Measurements from ENCODE around the gene EDIL3.

EDIL3 gene

GRCh38 chr5:83921666-83922193 is 462.9 kb downstream of the EDIL3 start:
- no peaks in the 10 kb centered on the region for H4K20me1 ChIP-seq (ENCODE audit: insufficient read depth, low read length)
- H3K4me1 ChIP-seq (ENCODE audit: low read length): no peaks in the 10 kb centered on the region
- H3K27me3 ChIP-seq (replicated peaks; ENCODE audit: insufficient read depth, low read length): no peaks in the 10 kb centered on the region
- H3K9me3 ChIP-seq (replicated peaks; ENCODE audit: insufficient read depth, low read length): no peaks in the 10 kb centered on the region
- no peaks in the 10 kb centered on the region for H3K36me3 ChIP-seq (replicated peaks; ENCODE audit: insufficient read depth, low read length)
- no peaks in the 10 kb centered on the region for H3K79me2 ChIP-seq (ENCODE audit: low read length)
- no peak overlapping the region for H2AFZ ChIP-seq (ENCODE audit: low read length)
- H3K27ac ChIP-seq (ENCODE audit: low read length): no peak overlapping the region
- H3K9ac ChIP-seq (ENCODE audit: low read length): no peak overlapping the region
- TF ChIP-seq EZH2 (optimal IDR thresholded peaks at IDR 0.05; ENCODE audit: low read depth, low read length) (no peak), EZH2phosphoT487 (IDR thresholded peaks at IDR 0.05; ENCODE audit: low read length) (no peak), CTCF (IDR thresholded peaks at IDR 0.05; ENCODE audit: low read length) (no peak)
- DNase-seq: no peak
- H3K9me2 ChIP-seq (replicated peaks; ENCODE audit: insufficient read depth, low read length): no peaks in the 10 kb centered on the region
- H3F3A ChIP-seq (ENCODE audit: insufficient read depth, low read length): no peaks in the 10 kb centered on the region
- H3K4me3 ChIP-seq (ENCODE audit: low read length): no peak overlapping the region
- no peak overlapping the region for H3K4me2 ChIP-seq (ENCODE audit: low read depth, low read length)

GRCh38 chr5:83919071-83920041 is 465.3 kb downstream of the EDIL3 start:
- Histone ChIP-seq H3K9me3 (replicated peaks; ENCODE audit: insufficient read depth, low read length) (no peaks in the 10 kb centered on the region), H3K27ac (ENCODE audit: low read length) (no peak overlapping the region), H3K4me3 (ENCODE audit: low read length) (no peak overlapping the region), H2AFZ (ENCODE audit: low read length) (no peak overlapping the region), H3K27me3 (replicated peaks; ENCODE audit: insufficient read depth, low read length) (no peaks in the 10 kb centered on the region), H4K20me1 (ENCODE audit: insufficient read depth, low read length) (no peaks in the 10 kb centered on the region), H3F3A (ENCODE audit: insufficient read depth, low read length) (no peaks in the 10 kb centered on the region), H3K79me2 (ENCODE audit: low read length) (no peaks in the 10 kb centered on the region), H3K36me3 (replicated peaks; ENCODE audit: insufficient read depth, low read length) (no peaks in the 10 kb centered on the region), H3K4me1 (ENCODE audit: low read length) (no peaks in the 10 kb centered on the region), H3K4me2 (ENCODE audit: low read depth, low read length) (no peak overlapping the region), H3K9me2 (replicated peaks; ENCODE audit: insufficient read depth, low read length) (no peaks in the 10 kb centered on the region), H3K9ac (ENCODE audit: low read length) (no peak overlapping the region)
- TF ChIP-seq EZH2phosphoT487 (IDR thresholded peaks at IDR 0.05; ENCODE audit: low read length) (no peak), EZH2 (optimal IDR thresholded peaks at IDR 0.05; ENCODE audit: low read depth, low read length) (no peak), CTCF (IDR thresholded peaks at IDR 0.05; ENCODE audit: low read length) (no peak)
- no peak for DNase-seq

- Histone ChIP-seq H3K4me1 (ENCODE audit: low read length) (no peaks in the 10 kb centered on the region), H2AFZ (ENCODE audit: low read length) (no peak overlapping the region), H3K27me3 (replicated peaks; ENCODE audit: insufficient read depth, low read length) (no peaks in the 10 kb centered on the region), H3K9ac (ENCODE audit: low read length) (no peak overlapping the region), H3K4me2 (ENCODE audit: low read depth, low read length) (no peak overlapping the region), H3K27ac (ENCODE audit: low read length) (no peak overlapping the region), H3K9me2 (replicated peaks; ENCODE audit: insufficient read depth, low read length) (no peaks in the 10 kb centered on the region), H4K20me1 (ENCODE audit: insufficient read depth, low read length) (no peaks in the 10 kb centered on the region), H3K9me3 (replicated peaks; ENCODE audit: insufficient read depth, low read length) (no peaks in the 10 kb centered on the region), H3K79me2 (ENCODE audit: low read length) (no peaks in the 10 kb centered on the region), H3F3A (ENCODE audit: insufficient read depth, low read length) (no peaks in the 10 kb centered on the region), H3K36me3 (replicated peaks; ENCODE audit: insufficient read depth, low read length) (no peaks in the 10 kb centered on the region), H3K4me3 (ENCODE audit: low read length) (no peak overlapping the region)
- TF ChIP-seq CTCF (IDR thresholded peaks at IDR 0.05; ENCODE audit: low read length): no peak
- DNase-seq: no peak
Measured at GRCh38 chr5:83917261-83917908, 467.3 kb downstream of the EDIL3 start.
